IPS-18a (cell line): Measurements from ENCODE around the gene AOX1.

ENCODE experiments used
- H3K27ac ChIP-seq: one replicate; pipeline ENCODE4 v1.5.1; 2013; ENCODE audit warnings: low read length
- H3K27me3 ChIP-seq: one replicate; pipeline ENCODE4 v1.6.1; 2013; ENCODE audit warnings: mild to moderate bottlenecking, low read length; ENCODE audit not compliant: control insufficient read depth, insufficient read depth
- H3K36me3 ChIP-seq: one replicate; pipeline ENCODE4 v1.6.1; 2013; ENCODE audit warnings: low read depth, low read length; ENCODE audit not compliant: control insufficient read depth
- H3K4me1 ChIP-seq: one replicate; pipeline ENCODE4 v1.6.1; 2013; ENCODE audit warnings: low read depth, low read length; ENCODE audit not compliant: control insufficient read depth
- H3K4me3 ChIP-seq: one replicate; pipeline ENCODE4 v1.5.1; 2013; ENCODE audit warnings: low read length
- H3K9ac ChIP-seq: one replicate; pipeline ENCODE4 v1.6.1; 2013; ENCODE audit warnings: mild to moderate bottlenecking, low read length, moderate library complexity
- H3K9me3 ChIP-seq: one replicate; pipeline ENCODE4 v1.6.1; 2013; ENCODE audit warnings: low read depth, low read length; ENCODE audit not compliant: control insufficient read depth

Gene AOX1

DNA sequence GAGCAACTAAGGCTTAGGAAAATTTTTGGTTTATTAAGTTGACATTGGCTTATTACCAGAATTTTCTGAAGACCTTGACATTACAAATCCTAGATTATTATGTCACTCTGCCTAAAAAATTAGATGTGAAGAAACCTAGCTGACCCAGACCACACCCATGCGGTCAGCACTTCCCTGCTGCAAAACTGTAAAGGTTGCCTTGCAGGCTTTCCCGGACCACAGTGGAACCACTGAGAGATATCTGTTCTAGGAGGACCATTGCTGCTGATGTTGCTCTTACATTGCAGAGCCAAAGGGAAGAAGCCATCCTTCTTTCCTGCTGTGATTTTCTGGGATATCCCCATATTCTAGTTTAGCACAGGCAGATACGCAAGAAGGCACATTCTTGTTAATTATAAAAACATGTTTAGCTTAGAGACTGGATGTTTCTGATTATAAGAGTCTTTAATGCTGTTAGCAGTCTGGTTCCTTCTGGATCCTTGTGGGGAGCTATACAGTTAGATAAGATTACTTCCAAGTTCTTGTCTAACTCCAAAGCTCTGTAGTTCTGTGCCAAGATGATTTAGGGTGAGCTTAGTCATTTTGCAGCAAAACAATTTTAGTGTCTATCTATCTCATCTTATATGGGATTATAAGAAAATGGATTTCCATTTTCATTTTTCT lies 70.2 kb downstream of the AOX1 start:
- Histone ChIP-seq H3K36me3 (no peaks in the 10 kb centered on the region), H3K9me3 (no peaks in the 10 kb centered on the region), H3K4me3 (no peak overlapping the region), H3K9ac (no peak overlapping the region), H3K27me3 (no peaks in the 10 kb centered on the region), H3K27ac (no peak overlapping the region), H3K4me1 (no peaks in the 10 kb centered on the region)

GRCh38 chr2:200658278-200658864 lies 72.6 kb downstream of the AOX1 start:
- Histone ChIP-seq H3K27ac (no peak overlapping the region), H3K4me1 (no peaks in the 10 kb centered on the region), H3K9me3 (no peaks in the 10 kb centered on the region), H3K9ac (no peak overlapping the region), H3K27me3 (no peaks in the 10 kb centered on the region), H3K36me3 (no peaks in the 10 kb centered on the region), H3K4me3 (no peak overlapping the region)

DNA sequence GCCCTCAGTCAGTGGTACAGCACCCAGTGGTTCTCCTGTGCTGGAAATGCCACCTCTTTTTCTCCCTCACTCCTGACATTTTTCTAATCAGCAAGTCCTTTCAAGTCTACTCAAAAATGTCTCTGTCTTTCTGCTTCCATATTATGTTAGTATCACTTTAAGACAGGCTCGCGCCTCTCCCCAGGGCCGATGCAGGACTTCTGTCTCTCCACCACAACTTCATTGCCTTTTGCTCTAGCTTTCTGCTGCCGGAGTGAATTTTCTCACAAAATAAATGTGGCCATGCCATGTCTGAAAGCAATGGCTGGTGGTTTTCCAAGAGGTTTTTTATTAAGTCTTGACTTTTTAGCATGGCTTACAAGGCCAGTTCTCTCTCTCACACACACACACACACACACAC lies 73.6 kb downstream of the AOX1 start:
- H3K4me3 ChIP-seq: no peak overlapping the region
- no peaks in the 10 kb centered on the region for H3K4me1 ChIP-seq
- no peaks in the 10 kb centered on the region for H3K36me3 ChIP-seq
- H3K27me3 ChIP-seq: no peaks in the 10 kb centered on the region
- no peaks in the 10 kb centered on the region for H3K9me3 ChIP-seq
- no peak overlapping the region for H3K9ac ChIP-seq
- H3K27ac ChIP-seq: no peak overlapping the region

DNA sequence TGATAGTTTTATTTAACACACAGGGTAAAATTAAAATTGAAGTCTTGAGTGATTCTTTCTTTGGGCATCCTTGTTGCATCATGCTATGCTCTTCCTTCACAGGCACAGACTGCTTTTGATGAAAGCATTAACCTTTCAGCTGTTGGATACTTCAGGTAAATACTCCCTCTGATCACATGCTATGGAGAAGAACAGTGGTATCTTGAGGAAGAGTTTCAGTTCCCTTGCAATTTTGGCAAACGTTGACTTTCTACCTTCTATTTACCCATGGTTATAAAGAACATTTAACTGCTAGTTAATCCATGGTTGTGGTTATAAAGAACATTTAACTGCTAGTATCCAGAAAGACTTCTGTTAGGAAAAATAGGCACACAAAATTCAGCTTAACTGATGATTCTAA lies 75.7 kb downstream of the AOX1 start:
- Histone ChIP-seq H3K27me3 (no peaks in the 10 kb centered on the region), H3K4me3 (no peak overlapping the region), H3K4me1 (no peaks in the 10 kb centered on the region), H3K9ac (no peak overlapping the region), H3K36me3 (no peaks in the 10 kb centered on the region), H3K27ac (no peak overlapping the region), H3K9me3 (no peaks in the 10 kb centered on the region)

- no peaks in the 10 kb centered on the region for H3K36me3 ChIP-seq
- no peak overlapping the region for H3K27ac ChIP-seq
- H3K27me3 ChIP-seq: no peaks in the 10 kb centered on the region
- no peaks in the 10 kb centered on the region for H3K4me1 ChIP-seq
- H3K9ac ChIP-seq: no peak overlapping the region
- no peak overlapping the region for H3K4me3 ChIP-seq
- H3K9me3 ChIP-seq: no peaks in the 10 kb centered on the region
These were observed 76.9 kb downstream of the AOX1 start for GRCh38 chr2:200662727-200663126.

- no peaks in the 10 kb centered on the region for H3K9me3 ChIP-seq
- H3K4me1 ChIP-seq: no peaks in the 10 kb centered on the region
- H3K36me3 ChIP-seq: no peaks in the 10 kb centered on the region
- no peak overlapping the region for H3K27ac ChIP-seq
- no peaks in the 10 kb centered on the region for H3K27me3 ChIP-seq
- no peak overlapping the region for H3K4me3 ChIP-seq
- H3K9ac ChIP-seq: no peak overlapping the region
These were observed 79.1 kb downstream of the AOX1 start for GRCh38 chr2:200664770-200665494.

GRCh38 chr2:200665626-200666453 lies 80.0 kb downstream of the AOX1 start:
- Histone ChIP-seq H3K27me3 (no peaks in the 10 kb centered on the region), H3K4me3 (no peak overlapping the region), H3K9me3 (no peaks in the 10 kb centered on the region), H3K36me3 (no peaks in the 10 kb centered on the region), H3K9ac (no peak overlapping the region), H3K27ac (no peak overlapping the region), H3K4me1 (no peaks in the 10 kb centered on the region)

GRCh38 chr2:200667413-200667812 lies 81.6 kb downstream of the AOX1 start:
- H3K27me3 ChIP-seq: no peaks in the 10 kb centered on the region
- no peaks in the 10 kb centered on the region for H3K9me3 ChIP-seq
- H3K36me3 ChIP-seq: no peaks in the 10 kb centered on the region
- no peak overlapping the region for H3K9ac ChIP-seq
- H3K27ac ChIP-seq: no peak overlapping the region
- no peak overlapping the region for H3K4me3 ChIP-seq
- no peaks in the 10 kb centered on the region for H3K4me1 ChIP-seq

- H3K4me1 ChIP-seq: no peaks in the 10 kb centered on the region
- no peak overlapping the region for H3K27ac ChIP-seq
- H3K36me3 ChIP-seq: no peaks in the 10 kb centered on the region
- H3K9ac ChIP-seq: no peak overlapping the region
- no peaks in the 10 kb centered on the region for H3K27me3 ChIP-seq
- no peaks in the 10 kb centered on the region for H3K9me3 ChIP-seq
- H3K4me3 ChIP-seq: no peak overlapping the region
These were observed 82.7 kb downstream of the AOX1 start for GRCh38 chr2:200668478-200668877.

GRCh38 chr2:200669308-200669707 lies 83.5 kb downstream of the AOX1 start:
- Histone ChIP-seq H3K9me3 (no peaks in the 10 kb centered on the region), H3K27ac (no peak overlapping the region), H3K27me3 (no peaks in the 10 kb centered on the region), H3K4me3 (no peak overlapping the region), H3K36me3 (no peaks in the 10 kb centered on the region), H3K4me1 (no peaks in the 10 kb centered on the region), H3K9ac (no peak overlapping the region)

DNA sequence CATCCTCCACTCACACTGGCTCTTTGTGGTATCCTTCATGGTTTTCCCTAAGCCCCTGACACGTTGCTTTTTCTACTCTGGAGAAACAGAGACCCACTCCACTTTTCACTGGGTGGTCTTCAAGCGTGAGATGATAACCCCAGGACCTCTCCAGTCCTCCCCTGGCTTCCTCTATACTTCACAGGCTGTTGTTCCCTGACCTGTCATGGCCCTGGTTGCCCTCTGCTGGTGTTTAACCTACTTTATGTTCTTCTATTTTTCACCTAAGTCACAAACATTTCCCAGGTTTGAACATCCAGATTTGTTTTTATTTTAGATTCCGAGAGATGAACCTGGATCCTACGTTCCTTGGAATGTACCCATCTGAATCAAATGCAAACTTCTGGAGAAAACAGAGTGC lies 84.5 kb downstream of the AOX1 start:
- Histone ChIP-seq H3K27ac (no peak overlapping the region), H3K4me3 (no peak overlapping the region), H3K27me3 (no peaks in the 10 kb centered on the region), H3K9ac (no peak overlapping the region), H3K36me3 (no peaks in the 10 kb centered on the region), H3K4me1 (no peaks in the 10 kb centered on the region), H3K9me3 (no peaks in the 10 kb centered on the region)
